ENCODE measurements around the gene PCMTD2.

The PCMTD2 gene

DNA sequence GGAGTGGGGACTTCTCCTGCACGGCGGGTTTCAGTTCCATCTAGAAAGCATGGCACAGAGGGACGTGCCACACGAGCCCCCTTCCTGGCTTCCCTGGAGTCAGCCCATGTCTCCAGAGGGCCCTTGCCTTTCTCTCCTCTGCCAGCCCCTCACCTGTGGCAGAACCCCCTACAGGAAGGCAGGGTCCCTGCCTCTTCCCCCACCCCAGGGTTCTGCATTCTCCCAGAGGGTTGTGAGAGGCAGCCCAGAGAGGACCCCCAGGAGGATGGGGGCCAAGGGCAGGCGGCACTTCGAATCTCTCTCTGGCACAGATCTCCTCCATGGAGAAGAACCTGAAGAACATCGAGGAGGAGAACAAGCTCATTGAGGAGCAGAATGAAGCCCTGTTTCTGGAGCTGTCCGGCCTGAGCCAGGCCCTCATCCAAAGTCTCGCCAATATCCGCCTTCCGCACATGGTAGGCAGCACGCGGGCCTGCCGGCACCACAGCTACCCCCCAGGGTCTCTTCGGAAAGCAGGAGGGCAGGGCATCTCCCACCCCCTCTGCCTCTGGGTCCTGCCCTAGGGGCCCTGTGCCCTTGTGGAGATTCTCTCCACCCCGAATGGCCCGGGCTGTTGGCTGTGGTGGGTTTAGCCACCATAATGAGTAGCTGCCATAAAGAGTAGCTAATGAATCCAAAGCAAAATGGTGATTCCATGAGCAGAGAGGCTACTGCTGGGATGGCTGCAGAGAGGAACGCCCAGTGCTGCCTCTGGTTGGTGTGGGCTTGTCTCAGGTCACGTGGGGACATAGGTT, 15.9 kb upstream of the PCMTD2 start:
- no peak overlapping the region for H2AFZ ChIP-seq (ENCODE audit: low read depth, low read length, severe bottlenecking)
- no peak overlapping the region for H3K4me3 ChIP-seq (ENCODE audit: insufficient read depth, low read length, poor library complexity, severe bottlenecking)
- no peak for TF ChIP-seq EZH2phosphoT487 (conservative IDR thresholded peaks at IDR 0.05; ENCODE audit: low read length)
- TF ChIP-seq CTCF (IDR thresholded peaks at IDR 0.05; ENCODE audit: insufficient read depth, low read length, poor library complexity, severe bottlenecking) = no peak
- no peak overlapping the region for H3K4me2 ChIP-seq (ENCODE audit: low read depth, low read length, poor library complexity, severe bottlenecking)
- no peaks in the 10 kb centered on the region for H3K79me2 ChIP-seq (ENCODE audit: insufficient read depth, low read length)
- H4K20me1 ChIP-seq (ENCODE audit: low read depth, low read length) = no peaks in the 10 kb centered on the region
- no peak overlapping the region for H3K27ac ChIP-seq (ENCODE audit: low read depth, low read length)
- no peaks in the 10 kb centered on the region for H3K36me3 ChIP-seq (ENCODE audit: low read length)
- H3K9ac ChIP-seq (ENCODE audit: low read length) = no peak overlapping the region
- H3K27me3 ChIP-seq (ENCODE audit: low read length) = no peaks in the 10 kb centered on the region
- no peaks in the 10 kb centered on the region for H3F3A ChIP-seq (ENCODE audit: insufficient read depth)
- no peaks in the 10 kb centered on the region for H3K9me2 ChIP-seq (replicated peaks; ENCODE audit: insufficient read depth, low read length)
- no peaks in the 10 kb centered on the region for H3K9me3 ChIP-seq (ENCODE audit: insufficient read depth, low read length)

DNA sequence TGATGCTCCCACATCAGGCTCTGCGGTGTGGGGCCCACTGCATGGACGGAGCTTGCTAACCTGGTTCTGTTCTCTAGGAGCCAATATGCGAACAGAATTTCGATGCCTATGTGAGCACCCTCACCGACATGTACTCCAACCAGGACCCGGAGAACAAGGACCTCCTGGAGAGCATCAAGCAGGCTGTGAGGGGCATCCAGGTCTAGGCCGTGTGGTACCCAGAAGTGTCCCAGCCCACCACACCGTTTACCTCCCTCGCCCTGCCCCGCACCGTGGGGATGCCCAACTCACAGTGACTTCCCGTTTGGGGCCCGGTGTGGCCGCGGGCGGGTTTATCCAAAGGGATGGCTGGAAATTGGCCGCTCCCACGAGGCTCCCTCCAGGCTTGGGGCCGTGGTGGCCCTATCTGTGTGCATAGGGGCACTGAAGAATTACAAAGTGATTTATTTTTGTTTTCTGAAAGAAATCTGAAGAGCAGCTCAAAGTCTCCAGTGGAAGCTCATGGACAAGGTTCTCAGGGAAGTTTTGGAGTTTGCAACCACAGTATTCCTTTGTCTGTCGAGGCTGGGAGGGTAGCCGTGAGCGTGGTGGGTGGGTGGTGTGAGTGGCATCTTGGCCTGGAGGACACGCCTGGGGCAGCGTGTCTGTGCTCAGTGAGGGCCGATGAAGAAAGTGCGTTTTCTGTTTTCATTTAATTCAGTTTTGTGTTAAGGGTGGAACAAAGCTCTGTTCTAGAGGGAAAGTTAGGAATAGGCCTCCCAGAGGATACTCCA, 15.1 kb upstream of the PCMTD2 start:
- H3K36me3 ChIP-seq (ENCODE audit: low read length) = no peaks in the 10 kb centered on the region
- no peaks in the 10 kb centered on the region for H4K20me1 ChIP-seq (ENCODE audit: low read depth, low read length)
- H3K9me3 ChIP-seq (ENCODE audit: insufficient read depth, low read length) = no peaks in the 10 kb centered on the region
- H2AFZ ChIP-seq (ENCODE audit: low read depth, low read length, severe bottlenecking) = no peak overlapping the region
- no peaks in the 10 kb centered on the region for H3F3A ChIP-seq (ENCODE audit: insufficient read depth)
- H3K9me2 ChIP-seq (replicated peaks; ENCODE audit: insufficient read depth, low read length) = no peaks in the 10 kb centered on the region
- H3K79me2 ChIP-seq (ENCODE audit: insufficient read depth, low read length) = no peaks in the 10 kb centered on the region
- H3K27me3 ChIP-seq (ENCODE audit: low read length) = no peaks in the 10 kb centered on the region
- no peak overlapping the region for H3K27ac ChIP-seq (ENCODE audit: low read depth, low read length)
- H3K4me2 ChIP-seq (ENCODE audit: low read depth, low read length, poor library complexity, severe bottlenecking) = no peak overlapping the region
- H3K9ac ChIP-seq (ENCODE audit: low read length) = no peak overlapping the region
- H3K4me3 ChIP-seq (ENCODE audit: insufficient read depth, low read length, poor library complexity, severe bottlenecking) = no peak overlapping the region
- TF ChIP-seq CTCF (IDR thresholded peaks at IDR 0.05; ENCODE audit: insufficient read depth, low read length, poor library complexity, severe bottlenecking) = no peak
- TF ChIP-seq EZH2phosphoT487 (conservative IDR thresholded peaks at IDR 0.05; ENCODE audit: low read length) = no peak

DNA sequence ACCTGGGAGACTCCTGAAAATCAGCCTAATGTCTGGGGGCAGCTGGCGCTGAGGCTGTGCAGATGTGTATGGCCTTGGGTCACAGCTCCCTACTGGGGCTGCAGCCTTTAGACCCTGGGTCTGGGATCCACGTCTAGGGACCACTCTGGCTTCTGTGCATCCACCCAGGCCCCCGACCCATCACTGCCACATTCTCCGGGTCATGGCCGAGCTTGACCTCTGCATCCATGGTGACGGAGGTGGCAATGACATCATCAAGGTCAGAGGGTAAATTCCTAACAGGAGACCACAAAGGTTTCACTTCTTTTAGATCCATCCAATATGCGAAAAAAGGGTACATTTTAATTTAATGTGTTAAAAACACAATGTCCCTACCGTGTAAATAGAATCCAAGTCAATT, 14.5 kb upstream of the PCMTD2 start:
- H3K4me2 ChIP-seq (ENCODE audit: low read depth, low read length, poor library complexity, severe bottlenecking) = no peak overlapping the region
- H3K9me3 ChIP-seq (ENCODE audit: insufficient read depth, low read length) = no peaks in the 10 kb centered on the region
- no peak overlapping the region for H3K9ac ChIP-seq (ENCODE audit: low read length)
- H2AFZ ChIP-seq (ENCODE audit: low read depth, low read length, severe bottlenecking) = no peak overlapping the region
- H3K27ac ChIP-seq (ENCODE audit: low read depth, low read length) = no peak overlapping the region
- no peak overlapping the region for H3K4me3 ChIP-seq (ENCODE audit: insufficient read depth, low read length, poor library complexity, severe bottlenecking)
- no peaks in the 10 kb centered on the region for H3K9me2 ChIP-seq (replicated peaks; ENCODE audit: insufficient read depth, low read length)
- no peaks in the 10 kb centered on the region for H4K20me1 ChIP-seq (ENCODE audit: low read depth, low read length)
- TF ChIP-seq CTCF (IDR thresholded peaks at IDR 0.05; ENCODE audit: insufficient read depth, low read length, poor library complexity, severe bottlenecking) = no peak
- H3F3A ChIP-seq (ENCODE audit: insufficient read depth) = no peaks in the 10 kb centered on the region
- H3K79me2 ChIP-seq (ENCODE audit: insufficient read depth, low read length) = no peaks in the 10 kb centered on the region
- no peaks in the 10 kb centered on the region for H3K36me3 ChIP-seq (ENCODE audit: low read length)
- H3K27me3 ChIP-seq (ENCODE audit: low read length) = no peaks in the 10 kb centered on the region
